NCI-H2171 treated with DMSO at 0.1 percent for 48 hours (cell line): Measurements from ENCODE around the gene NPAS3.
A peak's percentile ranks its signal among the peaks of the same experiment; 100 is the strongest.

ENCODE experiments used
- DNase-seq: peaks from one replicate; lab custom pipeline; 2025; lab: John Stamatoyannopoulos, UW

NPAS3 gene

DNA sequence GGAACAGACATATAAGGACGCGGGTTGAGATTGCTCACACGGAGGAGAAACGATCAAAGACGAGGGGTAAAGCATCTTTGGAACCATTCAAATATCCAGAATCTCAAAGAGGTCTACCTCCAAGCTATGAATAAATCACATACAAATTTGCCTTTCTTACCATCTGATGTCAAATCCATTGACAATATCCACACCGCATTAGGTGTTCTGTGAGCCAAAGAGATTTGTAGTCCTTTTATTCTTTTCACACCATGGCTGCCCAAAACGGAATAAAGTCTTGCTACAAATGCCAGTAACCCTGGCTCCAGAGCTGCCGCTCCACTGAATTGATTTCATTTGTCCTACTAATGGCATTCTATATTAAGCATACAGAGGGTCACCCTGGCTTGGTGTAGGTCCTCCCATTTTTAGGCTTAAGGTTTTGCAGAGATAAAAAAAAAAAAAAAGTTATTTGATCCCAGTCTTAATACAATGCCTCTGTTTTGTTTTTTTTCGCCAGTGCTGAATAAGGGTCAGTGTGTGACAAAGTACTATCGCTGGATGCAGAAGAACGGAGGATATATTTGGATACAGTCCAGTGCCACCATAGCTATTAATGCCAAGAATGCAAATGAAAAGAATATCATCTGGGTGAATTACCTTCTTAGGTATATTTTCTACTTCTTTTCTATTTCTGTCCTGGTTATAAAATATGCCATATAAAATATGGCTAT, 854.9 kb downstream of the NPAS3 start:
- DNase-seq: no peak

DNA sequence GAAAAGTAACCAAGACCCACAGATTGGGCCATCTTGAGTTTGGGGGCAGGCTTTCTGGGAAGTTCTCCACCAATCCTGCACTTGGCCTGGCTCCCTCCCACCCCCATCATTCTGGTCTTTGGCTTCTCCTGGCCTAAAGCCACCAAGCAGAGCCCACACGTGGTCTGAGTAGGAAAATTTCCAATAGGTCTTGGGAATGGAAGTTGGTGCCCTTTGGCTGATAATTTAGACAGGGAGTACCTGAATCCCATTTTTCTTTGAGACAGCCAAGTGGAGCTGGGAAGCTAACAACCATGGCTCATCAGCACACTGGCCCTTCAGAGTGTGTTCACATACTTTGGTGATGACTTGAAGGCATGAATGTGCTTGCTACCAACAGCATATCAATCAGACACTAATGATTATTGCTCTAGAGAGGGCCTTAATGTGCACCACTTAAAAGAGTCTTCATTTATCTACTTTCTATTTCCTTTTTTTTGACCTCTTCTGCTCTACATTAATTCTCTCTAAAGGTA, 856.2 kb downstream of the NPAS3 start:
- DNase-seq: no peak

DNA sequence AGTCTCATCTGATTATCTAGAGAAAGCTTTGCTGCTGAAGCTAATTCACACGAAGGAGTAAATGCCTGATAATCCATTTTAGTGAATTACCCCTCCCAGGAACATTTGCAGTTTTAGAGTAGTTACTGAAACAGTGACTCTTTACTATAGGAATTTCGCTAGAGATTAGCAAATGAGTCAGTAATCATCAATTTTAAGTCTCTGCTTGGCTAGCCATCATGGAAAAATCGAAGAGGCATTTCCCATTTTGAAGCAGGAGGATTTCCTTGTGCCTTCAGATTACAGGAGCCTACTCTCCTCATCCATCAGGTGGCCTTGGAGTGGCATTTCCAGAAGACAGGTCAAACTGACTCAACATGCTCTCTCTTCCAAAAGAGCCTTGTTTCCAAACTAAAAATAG, 857.7 kb downstream of the NPAS3 start:
- DNase-seq: no peak

DNA sequence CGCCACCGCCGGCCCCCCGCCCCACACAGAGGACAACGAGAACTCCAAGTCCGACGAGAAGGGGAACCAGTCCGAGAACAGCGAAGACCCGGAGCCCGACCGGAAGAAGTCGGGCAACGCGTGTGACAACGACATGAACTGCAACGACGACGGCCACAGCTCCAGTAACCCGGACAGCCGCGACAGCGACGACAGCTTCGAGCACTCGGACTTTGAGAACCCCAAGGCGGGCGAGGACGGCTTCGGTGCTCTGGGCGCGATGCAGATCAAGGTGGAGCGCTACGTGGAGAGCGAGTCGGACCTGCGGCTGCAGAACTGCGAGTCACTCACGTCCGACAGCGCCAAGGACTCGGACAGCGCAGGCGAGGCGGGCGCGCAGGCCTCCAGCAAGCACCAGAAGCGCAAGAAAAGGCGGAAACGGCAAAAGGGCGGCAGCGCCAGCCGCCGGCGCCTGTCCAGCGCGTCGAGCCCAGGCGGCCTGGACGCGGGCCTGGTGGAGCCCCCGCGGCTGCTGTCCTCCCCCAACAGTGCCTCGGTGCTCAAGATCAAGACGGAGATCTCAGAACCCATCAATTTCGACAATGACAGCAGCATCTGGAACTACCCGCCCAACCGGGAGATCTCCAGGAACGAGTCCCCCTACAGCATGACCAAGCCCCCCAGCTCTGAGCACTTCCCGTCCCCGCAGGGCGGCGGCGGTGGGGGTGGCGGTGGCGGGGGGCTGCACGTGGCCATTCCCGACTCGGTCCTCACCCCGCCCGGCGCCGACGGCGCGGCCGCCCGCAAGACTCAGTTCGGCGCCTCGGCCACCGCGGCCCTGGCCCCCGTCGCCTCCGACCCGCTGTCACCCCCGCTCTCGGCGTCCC, 861.3 kb downstream of the NPAS3 start:
- DNase-seq: no peak

DNA sequence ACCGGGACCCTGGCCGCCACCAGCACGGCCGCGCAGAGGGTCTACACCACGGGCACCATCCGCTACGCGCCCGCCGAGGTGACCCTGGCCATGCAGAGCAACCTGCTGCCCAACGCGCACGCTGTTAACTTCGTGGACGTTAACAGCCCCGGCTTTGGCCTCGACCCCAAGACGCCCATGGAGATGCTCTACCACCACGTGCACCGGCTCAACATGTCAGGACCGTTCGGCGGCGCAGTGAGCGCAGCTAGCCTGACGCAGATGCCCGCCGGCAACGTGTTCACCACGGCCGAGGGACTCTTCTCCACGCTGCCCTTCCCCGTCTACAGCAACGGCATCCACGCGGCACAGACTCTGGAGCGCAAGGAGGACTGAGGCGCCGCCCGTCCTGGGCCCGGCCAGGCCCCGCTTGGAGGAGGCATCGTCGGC, 862.1 kb downstream of the NPAS3 start:
- DNase-seq: no peak

DNA sequence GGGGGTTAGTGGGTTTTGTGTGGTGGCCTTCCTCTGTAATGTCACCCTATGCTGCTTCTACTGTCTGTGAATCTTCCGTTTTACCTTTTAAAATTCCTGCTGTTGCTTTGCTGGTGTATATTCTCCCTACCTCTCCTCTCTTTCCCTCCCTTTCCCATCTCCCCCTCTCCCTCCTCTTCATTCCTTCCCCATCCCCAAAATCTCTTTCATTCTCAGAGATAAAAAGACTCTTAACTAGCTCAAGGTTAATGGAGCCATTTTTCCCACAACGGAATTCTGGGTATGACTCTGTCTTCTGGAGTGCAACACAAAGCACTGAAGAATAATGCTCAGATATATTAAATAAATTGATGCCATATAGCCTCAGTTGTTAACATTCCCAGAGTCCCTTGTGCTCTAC, 864.1 kb downstream of the NPAS3 start:
- DNase-seq: no peak

DNA sequence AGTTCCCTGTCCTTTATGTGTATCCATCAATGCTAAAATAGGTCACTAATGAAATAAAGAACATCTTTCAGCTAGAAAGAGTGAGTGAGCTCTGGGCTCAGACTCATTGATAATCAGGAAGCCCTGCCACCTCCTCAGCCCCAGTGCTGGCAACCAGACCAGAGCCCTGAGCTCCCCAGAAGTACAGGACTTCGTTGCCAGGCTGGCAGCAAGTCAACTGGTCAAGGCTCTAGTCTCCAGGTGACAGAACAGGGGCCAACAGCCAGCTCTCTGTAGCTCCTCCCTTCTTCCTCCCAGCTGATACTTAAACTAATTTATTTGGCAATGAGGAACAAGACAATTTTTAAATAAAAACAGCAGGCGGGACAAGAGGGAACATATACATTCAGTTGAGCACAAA, 866.9 kb downstream of the NPAS3 start:
- no peak for DNase-seq

DNA sequence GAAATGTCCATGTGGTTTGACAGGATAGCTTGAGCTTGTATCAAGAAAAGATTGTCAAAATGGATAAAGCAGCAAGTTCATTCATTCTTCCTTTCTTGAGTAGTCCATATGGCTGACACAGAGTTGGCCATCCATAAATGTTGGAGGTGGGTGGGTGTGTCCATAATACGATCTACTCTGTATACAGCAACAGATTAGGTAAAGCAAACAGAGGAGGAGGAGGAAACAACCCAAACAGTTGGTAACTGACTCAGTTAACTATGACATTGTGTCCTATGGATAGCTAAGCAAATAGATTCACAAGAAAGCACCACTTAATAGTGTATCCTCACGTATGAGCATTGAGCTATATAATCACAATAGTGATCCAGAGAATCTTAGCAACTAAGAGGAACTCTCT, 868.2 kb downstream of the NPAS3 start:
- DNase-seq: no peak

DNA sequence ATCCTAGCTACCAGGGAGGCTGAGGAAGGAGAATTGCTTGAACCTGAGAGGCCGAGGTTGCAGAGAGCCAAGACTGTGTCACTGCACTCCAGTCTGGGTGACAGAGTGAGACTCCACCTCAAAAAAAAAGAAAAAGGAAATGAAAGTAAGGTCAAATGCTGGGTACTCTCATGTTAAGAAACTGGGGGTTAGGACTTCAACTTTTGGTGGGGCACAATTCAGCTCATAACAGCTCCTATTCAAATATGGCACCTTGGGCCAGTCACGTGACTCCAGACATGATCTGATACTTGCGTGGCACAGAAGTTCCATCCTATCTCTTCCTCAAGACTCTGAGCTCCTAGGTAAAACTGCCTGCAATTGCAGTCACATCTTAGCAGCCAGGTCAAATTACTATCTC, 869.5 kb downstream of the NPAS3 start:
- no peak for DNase-seq

DNA sequence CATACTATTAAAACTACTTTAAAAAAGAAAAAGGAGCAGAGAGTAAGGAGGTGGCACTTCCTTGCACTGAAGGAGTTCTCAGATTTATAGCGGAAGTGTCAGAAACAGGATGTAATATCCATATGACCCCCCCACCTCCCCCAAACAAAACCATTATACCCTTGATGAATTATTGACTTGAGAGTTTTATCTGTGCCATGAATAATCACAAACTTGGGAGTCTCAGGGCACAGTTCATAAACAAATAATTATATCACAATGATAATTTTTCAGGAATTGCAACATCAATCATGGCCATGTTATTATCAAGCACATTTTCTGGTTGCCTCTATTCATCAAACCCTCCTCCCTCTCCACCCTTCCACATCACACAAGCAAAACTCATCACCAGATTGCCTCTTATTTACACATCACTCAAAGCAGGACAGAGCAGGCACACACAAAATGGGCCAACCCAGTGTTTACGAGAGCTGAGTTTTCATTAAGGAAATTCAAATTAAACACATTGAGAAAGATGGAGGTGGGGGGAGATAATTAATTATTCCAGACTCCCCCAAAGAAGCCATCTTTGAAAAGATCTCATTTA, 870.8 kb downstream of the NPAS3 start:
- DNase-seq: peak; percentile 5

DNA sequence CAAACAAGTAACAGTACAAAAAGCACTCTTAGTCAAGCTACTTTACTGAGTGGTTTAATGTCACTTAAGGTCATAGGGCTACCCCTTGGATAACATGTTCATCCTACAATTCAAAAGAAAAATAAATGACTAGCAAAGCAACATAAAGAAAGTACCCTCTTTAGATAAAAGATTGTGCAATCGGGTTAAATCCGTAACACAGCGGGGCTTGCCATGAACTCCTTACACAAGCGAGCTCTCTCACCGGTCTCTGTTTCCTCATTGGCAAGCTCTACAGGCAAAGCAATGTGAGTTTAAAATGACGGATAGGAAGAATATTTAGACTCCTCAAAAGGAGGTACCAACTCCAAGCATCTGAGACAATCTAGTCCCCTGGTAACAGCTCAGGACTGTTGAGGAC, 871.6 kb downstream of the NPAS3 start:
- DNase-seq: no peak

DNA sequence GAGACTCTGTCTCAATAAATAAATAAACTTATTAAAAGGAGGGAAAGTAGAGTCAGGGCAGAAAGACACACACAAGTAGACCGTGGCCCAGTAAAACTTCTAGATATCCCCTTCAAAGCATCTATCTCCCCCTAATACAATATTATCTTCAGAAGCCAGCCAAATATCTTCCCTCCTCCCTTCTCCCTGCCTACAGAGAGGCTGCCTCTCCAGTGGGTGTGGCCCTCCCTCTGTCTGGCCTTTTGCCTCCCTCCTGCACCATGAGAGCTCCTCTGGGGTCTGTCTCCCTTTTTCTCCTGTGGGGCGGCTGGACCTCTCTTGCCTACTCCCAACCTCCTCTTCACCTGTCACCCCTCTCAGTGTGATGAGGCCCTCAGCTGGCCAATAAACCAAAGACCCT, 873.0 kb downstream of the NPAS3 start:
- DNase-seq: no peak

DNA sequence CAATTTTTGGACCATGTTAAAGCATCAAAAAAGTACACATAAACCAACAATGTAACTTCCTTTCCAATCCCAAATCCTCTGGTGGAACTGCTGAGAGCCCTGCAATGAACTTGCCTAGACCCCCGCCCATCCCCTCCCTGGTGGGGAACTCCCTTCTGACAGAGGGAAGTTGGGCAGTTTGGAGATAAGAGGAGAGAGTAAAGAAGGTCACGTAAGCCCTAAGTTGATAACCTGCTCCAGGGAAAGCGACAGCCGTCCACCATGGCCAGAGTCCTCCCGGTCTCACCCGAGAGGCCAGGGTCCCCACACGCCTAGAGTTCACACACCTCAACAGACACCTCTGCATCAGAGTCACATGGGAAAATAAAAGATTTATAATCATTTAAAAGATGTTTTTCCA, 873.5 kb downstream of the NPAS3 start:
- no peak for DNase-seq

DNA sequence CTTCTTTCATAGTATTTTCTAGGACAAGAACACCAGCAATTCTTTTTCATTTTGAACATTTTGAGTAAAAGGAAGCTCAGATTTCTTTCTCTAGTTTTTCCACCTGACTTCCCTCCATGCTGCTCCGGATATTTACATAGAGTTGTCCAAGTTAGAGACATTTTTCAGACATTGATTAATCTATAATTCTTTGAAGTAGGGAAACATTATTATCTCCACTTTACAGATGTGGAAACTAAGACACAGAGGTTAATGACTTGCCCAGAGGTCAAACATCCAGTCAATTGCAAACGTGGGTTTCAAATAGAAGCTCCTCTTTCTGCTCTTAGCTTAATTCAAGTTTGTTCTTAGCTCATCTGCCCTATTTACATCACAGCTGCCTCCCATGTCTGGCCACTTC, 873.9 kb downstream of the NPAS3 start:
- no peak for DNase-seq

DNA sequence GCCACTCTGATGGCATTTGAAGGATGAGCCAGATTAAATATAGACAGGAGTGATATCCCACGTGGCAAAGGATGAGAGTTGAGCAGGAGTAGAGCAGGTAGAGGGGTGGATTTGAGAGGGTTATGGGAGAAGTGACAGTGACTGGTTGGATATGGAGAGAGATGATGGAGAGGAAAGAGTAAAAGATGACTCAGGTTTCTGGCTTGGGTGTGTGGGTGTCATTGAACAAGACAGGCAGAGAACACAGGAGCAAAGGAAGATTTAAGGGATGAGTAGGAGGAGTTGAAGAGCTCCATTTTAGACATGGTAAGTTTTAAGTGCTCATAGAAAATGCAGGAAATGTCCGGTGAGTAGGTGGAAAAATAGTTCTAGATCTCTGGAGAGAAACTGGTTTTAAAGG, 875.3 kb downstream of the NPAS3 start:
- no peak for DNase-seq

DNA sequence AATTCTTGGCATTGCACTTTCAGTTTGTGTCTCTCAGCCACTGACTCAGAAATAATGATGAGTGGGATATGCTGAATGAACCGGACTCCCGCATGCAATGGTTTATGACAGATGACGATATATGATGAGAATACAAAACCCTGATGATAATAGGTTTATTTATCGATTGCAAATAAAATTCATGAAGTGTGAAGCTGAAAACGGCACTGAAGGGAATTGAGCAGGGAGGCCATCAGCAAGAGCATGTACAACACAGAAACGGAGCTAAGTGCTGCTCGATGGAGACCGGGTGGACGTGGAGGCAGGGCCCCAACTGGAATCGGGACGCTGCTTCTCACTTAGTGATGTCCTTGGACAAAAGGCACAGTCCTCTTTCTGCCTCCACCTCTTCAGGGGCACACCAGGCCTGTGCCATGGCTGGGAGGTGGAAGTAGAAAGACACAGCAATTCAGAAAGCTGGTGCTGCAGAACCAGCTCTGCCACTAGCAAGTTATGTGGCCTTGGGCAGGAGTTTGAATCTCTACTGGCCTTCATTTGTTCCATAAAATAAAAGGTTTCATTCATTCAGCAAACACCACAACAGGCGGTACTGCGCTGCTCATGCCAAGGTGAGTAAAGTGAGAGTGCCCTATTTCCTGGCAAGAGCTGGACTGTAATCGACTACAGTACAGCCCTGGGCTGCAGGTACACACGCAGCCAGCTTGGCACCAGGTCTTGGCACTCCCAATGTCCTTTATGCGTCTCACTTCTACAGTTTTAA, 895.2 kb downstream of the NPAS3 start:
- no peak for DNase-seq

DNA sequence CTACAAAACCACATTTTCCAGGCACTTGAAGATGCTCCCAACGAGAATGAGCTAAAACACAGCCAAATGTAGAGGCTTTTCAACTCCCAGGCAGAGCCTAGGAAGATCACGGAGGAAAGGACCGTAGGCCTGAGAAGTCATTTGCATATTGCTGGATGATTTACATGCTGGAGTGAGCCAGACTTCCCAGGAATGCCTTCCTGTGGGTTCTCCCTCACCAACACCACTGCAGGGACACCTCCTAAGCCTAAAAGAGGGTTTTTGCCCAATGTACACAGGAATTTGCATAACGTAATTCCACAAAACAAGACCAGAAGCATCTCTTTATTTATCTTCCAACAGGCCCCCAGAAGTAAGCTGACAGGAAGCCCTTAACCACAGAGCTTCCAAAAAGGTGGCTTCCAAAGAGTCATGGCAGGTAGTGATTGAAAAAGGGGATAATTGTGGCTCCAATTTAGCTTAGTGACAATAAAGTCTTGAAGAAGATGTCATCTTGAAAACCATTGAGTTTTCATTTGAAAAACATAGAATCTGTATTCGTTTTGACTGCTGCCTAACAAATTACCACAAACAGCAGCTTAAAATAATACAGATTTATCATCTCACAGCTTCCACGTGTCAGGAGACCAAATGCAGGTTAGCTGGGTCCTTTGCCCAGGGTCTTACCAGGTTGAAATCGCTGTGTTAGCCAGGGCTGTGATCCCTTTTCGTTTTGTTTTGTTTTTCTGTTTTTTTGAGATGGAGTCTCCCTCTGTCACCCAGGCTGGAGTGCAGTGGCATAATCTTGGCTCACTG, 896.0 kb downstream of the NPAS3 start:
- no peak for DNase-seq

DNA sequence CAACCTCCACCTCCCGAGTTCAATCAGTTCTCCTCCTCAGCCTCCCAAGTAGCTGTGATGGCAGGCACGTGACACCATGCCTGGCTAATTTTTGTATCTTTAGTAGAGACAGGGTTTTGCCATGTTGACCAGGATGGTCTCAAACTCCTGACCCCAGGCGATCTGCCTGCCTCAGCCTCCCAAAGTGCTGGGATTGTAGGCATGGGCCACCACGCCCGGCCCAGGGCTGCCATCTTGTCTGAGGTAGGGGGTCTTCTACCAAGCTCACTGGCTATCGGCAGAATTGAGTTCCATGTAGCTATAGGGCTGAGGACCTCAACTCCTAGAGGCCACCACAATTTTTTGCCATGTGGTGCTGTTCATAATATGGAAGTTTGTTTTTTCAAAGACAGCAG, 896.6 kb downstream of the NPAS3 start:
- no peak for DNase-seq

DNA sequence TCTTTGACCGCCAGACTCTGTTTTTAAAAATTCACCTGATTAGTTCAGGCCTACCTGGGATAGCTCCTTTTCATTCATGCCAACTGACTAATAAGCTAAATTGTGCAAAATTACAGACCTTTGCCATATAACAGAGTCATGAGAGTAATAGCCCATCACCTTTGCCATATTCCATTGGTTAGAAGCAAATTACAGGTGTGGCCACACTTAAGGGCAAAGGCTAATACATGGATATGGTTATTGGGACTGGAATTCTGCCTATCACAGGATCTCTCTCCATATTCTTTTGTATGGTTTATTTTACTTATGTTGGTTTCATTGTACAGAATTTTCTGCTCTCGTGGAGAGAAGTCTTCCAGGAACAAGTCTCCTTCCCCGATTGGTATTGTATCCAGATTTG, 897.0 kb downstream of the NPAS3 start:
- DNase-seq: no peak

DNA sequence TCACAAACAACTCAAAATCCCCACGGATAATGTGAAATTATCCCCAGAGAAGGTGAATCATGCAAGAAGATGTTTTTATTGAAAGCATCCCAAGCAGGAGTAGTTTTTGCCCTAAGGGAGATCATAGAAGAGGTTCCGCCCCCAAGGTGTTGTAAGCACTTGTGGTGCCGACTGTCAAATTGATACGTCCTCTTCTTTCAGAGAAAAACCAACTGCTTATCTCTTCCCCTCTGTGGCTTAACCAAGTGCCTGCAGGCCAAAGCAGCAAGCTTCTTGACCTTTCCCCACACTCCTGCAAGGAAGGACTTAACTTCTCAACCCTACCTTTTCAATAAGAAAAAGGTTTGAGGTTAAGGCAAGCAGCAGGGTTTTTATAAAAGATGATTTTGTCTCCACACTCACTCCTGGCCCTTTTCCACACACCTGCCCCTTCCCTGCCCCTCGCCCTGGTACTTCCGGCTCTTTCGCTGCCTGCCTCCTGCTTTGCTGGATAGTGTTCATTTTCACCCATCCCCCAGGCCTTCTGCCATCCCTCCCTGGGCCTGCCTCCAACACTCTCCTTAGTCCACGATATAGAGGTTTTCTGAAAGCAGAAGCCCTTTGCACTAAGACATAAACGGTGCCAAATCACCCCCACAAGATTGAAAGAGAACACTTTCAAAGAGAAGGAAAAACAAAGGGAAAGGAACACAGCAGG, 897.7 kb downstream of the NPAS3 start:
- peak; percentile 83 for DNase-seq
